Measurements from ENCODE around the gene CALN1. TPM values are rescaled to one million over a fixed set of nuclear protein-coding genes. Genes with fewer than 3 reads are reported as not detected.

Gene CALN1
- total and polyA plus RNA-seq, 12 donors, result not detected

GRCh38 chr7:72222136-72222535 is 190.0 kb downstream of the CALN1 start:
- ATAC-seq, result no peak
- Histone ChIP-seq H3K9me3 (peaks cover 0 to 14% (median 0%) of the 10 kb centered on the region in 11 donors), H3K4me1 (no peaks in the 10 kb centered on the region), H3K36me3 (no peaks in the 10 kb centered on the region), H3K27me3 (peaks cover 0 to 6% (median 0%) of the 10 kb centered on the region in 7 donors), H3K4me3 (no peak overlapping the region), H3K27ac (no peak overlapping the region)
- intact Hi-C loops (cut with DNase I), result no loop called here
- WGBS, 2 donors, result 85 to 95% methylated on average over 5 of the region's 5 CpGs
- DNase-seq, result no peak
- no peak for TF ChIP-seq CTCF (IDR thresholded peaks at IDR 0.05)

GRCh38 chr7:72219500-72219899 is 192.6 kb downstream of the CALN1 start:
- Histone ChIP-seq H3K4me3 (no peak overlapping the region), H3K36me3 (no peaks in the 10 kb centered on the region), H3K27me3 (peaks cover 0 to 6% (median 0%) of the 10 kb centered on the region in 7 donors), H3K27ac (no peak overlapping the region), H3K9me3 (peaks cover 0 to 14% (median 0%) of the 10 kb centered on the region in 11 donors), H3K4me1 (no peaks in the 10 kb centered on the region)
- ATAC-seq (no peak), DNase-seq (no peak)
- 93% methylated on average over 7 of the region's 7 CpGs for WGBS, 2 donors
- intact Hi-C loops (cut with DNase I), result no loop called here
- TF ChIP-seq CTCF (IDR thresholded peaks at IDR 0.05), result no peak

GRCh38 chr7:72217151-72217550 is 195.0 kb downstream of the CALN1 start:
- WGBS, 2 donors, result 67 to 69% methylated on average over 5 of the region's 5 CpGs
- no peak for TF ChIP-seq CTCF (IDR thresholded peaks at IDR 0.05)
- DNase-seq (no peak), ATAC-seq (no peak)
- peaks cover 0 to 6% (median 0%) of the 10 kb centered on the region in 11 donors for H3K9me3 ChIP-seq
- intact Hi-C loops (cut with DNase I), result no loop called here
- H3K27me3 ChIP-seq, result peaks cover 0 to 6% (median 0%) of the 10 kb centered on the region in 7 donors
- no peak overlapping the region for H3K27ac ChIP-seq
- no peaks in the 10 kb centered on the region for H3K4me1 ChIP-seq
- H3K36me3 ChIP-seq, result no peaks in the 10 kb centered on the region
- H3K4me3 ChIP-seq, result no peak overlapping the region

GRCh38 chr7:72213769-72214168 is 198.4 kb downstream of the CALN1 start:
- intact Hi-C loops (cut with DNase I), result no loop called here
- H3K4me3 ChIP-seq, result no peak overlapping the region
- H3K36me3 ChIP-seq, result no peaks in the 10 kb centered on the region
- DNase-seq (no peak), ATAC-seq (no peak)
- peaks cover 0 to 6% (median 0%) of the 10 kb centered on the region in 7 donors for H3K27me3 ChIP-seq
- H3K27ac ChIP-seq, result no peak overlapping the region
- H3K4me1 ChIP-seq, result no peaks in the 10 kb centered on the region
- no peak for TF ChIP-seq CTCF (IDR thresholded peaks at IDR 0.05)
- H3K9me3 ChIP-seq, result no peaks in the 10 kb centered on the region
- WGBS, 2 donors, result 69 to 78% methylated on average over 5 of the region's 5 CpGs

All from heart right ventricle (tissue), 16 donors.